MV-4-11 (cell line): ENCODE results near the gene RNF187.
A peak's percentile ranks its signal among the peaks of the same experiment; 100 is the strongest.

Experiments
- DNase-seq: peaks from one replicate; lab custom pipeline; 2025; lab: John Stamatoyannopoulos, UW

Gene RNF187

DNA sequence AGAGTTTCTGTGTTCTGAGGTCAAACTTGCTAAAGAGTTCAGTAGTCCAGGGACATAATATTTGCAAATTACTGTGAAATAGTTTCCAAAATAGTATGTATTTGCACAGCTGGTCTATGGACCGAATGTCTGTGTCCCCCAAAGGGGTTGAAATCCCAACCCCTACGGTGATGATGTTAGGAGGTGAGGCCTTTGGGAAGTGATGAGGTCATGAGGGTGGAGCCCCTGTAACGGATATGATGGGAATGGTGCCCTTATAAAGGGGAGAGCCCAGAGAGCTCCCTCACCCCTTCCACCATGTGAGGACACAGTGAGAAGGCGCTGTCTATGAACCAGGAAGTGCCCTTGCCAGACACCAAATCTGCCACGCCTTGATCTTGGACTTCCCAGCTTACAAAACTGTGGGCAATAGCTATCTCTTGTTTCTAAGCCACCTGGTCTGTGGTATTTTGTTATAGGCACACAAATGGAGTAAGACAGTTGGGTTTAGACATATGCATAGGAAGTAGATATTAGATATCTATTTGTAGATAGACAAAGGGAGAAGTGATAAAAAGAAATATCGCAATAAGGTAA lies 21.7 kb downstream of the RNF187 start:
- DNase-seq: peak; percentile 45

DNA sequence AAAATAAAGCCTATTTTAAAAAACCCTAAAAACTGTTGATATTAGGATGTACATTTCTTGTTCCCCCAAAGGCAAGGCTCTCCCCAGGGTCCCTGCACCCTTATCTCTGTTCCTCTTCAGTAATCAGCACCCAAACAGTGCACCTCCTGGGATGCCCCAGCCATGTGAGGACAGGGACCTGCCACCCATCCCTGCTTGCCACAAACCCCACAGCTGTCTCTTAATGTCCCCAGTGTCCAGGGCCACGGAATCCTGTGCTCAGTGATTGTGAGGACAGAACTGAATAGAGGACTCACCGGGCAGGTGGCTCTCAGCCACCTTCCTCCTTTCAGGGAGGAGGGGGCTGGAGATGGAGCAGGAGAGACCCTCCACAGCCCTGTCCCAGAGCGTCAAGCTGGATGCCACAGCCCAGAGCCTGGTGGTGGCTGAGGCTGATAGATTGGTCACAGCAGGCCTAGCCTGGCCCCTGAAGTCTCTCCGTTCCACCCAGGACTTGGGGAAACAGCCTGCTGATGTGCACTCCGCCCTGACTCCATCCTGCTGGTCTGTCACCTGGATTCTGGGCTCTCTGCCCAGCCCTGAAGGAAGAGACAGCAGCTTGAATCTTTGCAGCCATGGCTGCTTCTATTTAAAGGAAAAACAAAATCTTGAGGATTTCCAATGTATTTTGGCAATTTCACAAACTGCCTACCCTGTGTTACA lies 23.1 kb downstream of the RNF187 start:
- no peak for DNase-seq

DNA sequence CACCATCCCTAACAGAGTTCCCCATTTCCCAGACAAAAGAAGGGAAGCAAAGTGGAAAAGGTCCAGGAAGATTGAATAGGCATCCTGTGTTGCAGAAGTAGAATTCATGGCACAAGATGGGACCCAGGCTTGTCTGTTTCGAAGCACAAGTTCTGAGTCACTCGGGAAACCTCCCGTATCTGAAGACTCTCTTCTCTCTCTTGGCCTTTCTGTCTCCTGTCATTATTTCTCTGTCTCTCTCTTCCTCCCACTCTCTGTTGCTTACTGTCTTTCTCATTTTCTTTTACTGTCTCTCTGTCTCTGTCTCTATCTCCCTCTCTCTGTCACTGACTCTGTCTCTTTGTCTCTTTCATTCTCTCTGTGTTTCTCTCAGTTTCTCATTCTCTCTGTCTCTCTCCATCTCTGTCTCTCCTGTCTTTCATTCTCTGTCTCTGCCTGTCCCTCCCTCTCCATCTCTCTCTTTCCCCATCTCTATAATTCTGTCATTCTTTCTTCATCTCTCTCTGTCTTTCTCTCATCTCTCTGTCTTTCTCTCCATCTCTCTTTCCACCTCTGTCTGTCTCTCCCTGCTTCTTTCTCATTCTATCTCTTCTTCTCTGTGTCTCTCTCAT lies 23.7 kb downstream of the RNF187 start:
- DNase-seq: no peak

DNA sequence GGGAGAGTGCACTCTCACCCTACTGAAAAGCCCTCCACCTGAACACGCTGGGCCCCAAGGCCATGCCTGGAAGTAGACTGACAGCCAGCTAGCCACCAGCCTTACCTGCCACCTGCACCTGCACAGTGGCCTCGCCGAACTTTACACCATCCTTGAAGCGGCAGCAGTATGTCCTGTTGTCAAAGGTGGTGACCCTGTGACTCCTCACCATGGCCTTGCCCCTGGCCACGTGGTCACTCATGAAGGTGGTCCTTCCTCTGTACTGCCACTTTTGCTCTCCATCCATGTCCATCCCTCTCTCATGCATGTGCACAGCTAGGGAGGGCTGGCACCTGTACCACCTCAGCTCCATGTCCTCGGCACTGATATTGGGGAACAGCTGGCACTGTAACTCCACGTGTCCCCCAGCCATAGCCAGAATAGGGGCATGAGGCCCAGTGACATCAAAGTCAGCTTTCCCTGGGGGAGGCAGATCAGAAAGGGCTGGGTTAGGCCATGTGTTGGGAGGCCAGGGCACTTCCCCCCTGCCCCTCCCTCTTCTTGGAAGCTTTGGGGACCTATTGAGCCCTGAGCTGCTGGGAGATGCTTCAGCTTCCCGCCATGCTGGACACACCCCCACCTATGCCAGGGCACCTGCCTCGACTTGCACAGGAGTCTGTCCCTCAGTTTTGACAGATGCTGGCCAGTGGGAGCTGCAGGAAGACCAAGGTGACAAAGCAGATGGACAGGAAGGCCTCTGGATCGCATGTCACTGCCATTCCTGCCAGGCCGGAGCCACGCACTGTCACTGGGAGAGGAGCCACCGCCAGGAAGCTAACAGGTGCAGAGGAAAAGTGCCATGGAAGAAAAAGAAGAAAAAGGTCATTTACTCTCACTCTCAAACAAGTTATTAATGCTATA lies 24.6 kb downstream of the RNF187 start:
- no peak for DNase-seq

DNA sequence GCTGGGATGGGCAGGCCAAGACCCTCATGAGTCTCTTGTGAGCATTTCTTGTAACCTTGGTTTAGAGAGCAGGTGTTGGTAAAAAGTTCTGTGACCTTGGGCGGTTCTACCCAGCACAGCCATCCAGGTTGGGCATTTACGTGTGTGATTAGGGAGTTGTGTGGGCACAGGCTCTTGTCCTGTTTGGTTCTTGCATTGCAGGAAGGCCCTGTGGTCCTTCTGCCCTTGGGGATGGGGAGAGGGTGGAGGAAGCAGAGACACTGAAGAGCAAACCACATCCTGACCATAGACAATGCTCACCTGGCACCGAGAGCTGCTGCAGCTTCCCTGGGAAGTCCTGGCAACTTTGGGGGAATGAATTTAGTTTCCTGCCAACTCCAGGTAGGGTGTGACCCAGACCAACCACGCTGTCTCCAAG lies 25.6 kb downstream of the RNF187 start:
- DNase-seq: no peak

DNA sequence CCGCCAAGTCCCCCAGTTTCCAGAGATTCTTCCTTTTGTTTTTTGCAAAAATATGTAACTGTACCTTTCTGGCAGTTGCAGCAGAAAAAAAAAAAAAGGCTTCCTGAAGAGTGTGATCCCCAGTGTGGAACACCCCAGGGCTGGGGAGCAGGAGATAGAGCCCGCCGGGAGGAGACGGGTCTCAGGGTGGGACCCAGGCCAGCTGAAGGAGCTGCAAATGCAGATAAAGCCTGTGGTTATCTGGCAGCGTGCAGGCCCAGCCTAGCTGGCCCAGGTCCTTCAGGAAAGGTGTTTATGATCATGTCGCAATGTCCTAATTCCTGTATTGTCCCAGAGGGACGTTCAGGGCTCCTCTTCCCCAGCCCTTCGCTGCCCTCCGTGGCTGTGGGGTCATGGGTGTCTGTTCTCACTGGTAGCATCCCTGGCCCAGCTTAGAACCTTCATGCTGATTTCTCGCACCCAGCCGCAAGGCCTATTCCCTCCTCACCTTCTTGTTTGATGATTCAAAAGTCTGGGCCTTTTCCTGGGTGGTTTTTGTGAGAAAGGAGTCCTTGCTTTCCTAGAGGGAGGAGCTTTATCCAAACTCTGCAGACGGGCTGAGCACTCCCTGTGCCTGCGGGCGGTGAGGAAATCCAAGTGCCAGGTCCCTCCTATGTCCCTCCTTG lies 26.2 kb downstream of the RNF187 start:
- no peak for DNase-seq

DNA sequence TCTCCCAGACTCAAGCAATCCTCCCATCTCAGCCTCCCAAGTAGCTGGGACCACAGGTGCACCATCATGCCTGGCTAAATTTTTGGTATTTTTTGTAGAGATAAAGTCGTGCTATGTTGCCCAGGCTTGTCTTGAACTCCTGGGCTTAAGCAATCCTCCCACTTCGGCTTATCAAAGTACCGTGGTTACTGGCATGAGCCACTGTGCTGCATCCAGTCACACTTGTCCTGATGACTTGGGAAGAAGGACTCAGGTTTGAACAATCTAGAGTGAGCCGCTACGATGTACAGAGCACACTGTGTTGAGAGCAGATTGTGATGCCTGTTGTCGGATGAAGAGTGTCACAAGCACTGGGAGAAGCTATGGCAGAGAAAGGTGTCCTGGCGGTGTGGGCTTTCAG lies 27.2 kb downstream of the RNF187 start:
- no peak for DNase-seq

DNA sequence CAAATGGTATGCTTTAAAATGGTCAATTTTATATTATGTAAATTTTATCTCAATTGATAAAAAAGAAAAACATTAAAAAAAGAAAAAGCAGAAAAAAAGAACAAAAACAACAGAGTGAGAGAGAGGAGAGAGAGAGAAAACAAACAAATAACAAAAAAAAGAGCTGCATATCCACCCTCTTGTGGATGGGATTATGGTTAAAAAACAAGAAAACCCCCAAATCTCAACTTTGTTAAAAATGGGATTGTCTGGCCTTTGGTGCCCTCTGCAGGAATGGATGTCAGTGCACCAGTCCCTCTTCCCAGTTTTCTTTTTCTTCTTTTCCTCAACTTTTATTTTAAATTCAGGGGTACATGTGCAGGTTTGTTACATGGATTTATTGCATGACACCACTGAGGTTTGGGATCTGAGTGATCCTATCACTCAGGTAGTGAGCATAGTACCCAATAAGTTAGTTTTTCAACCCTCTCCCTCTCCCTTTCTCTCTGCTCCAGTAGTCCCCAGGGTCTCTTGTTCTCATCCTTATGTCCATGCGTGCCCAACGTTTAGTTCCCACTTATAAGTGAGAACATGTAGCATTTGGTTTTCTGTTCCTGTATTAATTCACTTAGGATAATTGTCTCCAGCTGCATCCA lies 28.1 kb downstream of the RNF187 start:
- peak; percentile 24 for DNase-seq

DNA sequence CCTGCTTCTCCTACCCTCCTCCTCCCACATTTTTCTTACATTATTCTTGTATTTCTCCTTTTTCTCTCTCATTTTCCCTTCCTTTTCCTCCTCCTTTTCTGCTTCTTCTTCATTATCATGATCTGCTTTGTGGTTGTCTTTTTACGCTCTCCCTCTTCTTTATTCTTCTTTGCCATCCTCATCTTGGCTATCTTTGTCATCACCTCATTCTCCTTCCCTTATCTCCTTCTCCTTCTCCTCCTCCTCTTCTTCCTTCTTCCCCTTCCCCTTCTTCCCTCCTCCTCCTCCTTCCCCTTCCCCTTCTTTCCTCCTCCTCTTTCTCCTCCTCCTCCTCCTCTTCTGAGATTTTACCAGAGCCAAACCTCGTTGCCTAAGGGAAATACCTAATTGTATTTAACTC lies 30.5 kb downstream of the RNF187 start:
- DNase-seq: no peak

DNA sequence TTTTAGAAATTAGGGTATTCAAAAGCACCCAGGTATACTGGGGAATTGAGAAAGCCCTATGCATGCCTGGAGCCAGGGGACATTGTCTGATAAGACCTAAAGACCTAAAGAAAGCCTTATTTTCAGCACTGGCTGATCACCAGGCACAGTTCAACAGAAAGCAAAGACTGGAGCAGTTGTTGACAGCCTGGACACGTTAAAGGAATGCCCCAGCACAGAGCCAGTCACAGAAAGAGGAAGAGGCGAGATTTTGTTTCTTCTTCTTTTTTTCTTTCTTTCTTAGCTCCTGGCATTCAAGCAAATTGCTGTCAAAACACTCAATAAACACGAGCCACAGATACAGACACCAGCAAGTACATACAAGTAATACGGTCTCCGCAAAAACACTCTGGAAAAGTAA lies 40.4 kb downstream of the RNF187 start:
- DNase-seq: peak; percentile 53

DNA sequence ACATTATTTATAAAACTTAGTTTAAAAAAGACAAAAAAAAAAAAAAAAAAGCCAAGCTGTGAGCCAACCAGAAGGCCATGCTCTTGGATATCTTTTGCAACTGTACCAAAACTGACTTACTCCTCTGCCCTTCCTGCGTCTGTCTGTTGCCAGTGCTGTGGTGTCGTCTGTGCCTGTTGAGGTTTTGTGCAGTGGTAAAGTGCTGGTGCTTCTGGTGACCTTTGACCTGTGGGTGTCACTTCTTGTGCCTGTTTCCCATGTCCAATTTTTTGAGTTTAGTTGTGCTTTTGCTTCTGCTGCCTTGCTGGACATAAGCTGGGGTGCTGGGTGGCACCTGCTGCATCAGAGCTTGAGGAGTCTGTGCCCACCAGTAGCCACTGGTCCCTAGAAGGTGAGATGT lies 41.4 kb downstream of the RNF187 start:
- DNase-seq: peak; percentile 66

DNA sequence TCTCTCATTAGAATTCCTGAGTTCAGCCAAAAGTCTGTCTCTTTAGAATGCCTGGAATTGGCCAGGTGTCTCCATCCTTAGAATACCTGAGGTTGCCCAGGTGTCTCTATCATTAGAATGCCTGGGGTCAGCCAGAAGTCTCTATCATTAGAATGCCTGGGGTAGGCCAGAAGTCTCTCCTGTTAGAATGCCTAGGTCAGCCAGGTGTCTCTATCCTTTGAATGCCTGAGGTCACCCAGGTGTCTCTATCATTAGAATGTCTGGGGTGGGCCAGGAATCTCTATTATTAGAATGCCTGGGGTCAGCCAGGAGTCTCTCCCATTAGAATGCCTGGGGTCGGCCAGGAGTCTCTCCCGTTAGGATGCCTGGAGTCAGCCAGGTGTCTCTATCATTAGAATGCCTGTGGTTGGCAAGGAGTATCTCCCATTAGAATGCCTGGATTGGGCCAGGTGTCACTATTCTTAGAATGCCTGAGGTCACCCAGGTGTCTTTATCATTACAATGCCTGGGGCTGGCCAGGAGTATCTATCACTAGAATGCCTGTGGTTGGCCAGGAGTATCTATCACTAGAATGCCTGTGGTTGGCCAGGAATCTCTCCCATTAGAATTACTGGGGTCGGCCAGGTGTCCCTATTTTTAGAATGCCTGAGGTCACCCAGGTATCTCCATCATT lies 43.0 kb downstream of the RNF187 start:
- DNase-seq: no peak

DNA sequence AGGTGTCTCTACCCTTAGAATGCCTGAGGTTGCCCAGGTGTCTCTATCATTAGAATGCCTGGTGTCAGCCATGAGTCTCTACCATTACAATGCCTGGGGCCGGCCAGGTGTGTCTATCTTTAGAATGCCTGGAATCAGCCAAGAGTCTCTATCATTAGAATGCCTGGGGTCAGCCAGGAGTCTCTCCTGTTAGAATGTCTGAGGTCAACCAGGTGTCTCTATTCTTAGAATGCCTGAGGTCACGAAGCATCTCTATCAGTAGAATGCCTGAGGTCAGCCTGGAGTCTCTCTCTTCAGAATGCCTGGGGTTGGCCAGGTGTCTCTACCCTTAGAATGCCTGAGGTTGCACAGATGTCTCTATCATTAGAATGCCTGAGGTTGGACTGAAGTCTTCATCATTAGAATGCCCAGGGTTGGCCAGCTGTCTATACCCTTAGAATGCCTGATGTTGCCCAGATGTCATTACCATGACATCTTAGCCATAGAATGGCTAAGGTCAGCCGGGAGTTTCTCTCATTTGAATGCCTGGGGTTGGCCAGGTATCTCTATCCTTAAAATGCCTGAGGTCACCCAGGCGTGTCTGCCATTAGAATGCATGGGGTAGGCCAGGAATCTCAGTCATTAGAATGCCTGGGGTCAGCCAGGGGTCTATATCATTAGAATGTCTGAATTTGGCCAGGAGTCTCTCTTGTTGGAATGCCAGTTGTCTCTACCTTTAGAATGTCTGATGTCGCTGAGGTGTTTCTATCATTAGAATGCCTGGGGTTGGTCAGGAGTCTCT lies 44.0 kb downstream of the RNF187 start:
- no peak for DNase-seq

DNA sequence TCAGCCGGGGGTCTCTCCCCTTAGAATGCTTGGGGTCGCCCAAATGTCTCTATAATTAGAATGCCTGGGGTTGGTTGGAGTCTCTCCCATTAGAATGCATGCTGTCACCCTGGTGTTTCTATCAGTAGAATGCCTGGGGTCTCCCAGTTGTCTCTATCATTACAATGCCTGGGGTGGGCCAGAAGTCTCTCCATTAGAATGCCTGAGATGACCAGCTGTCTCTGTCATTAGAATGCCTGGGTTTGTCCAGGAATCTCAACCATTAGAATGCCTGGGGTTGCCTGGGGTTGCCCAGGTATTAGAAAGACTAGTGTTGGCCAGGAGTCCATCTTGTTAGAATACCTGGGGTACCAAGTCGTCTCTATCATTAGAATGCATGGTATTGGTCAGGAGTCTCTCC lies 51.6 kb downstream of the RNF187 start:
- DNase-seq: no peak

DNA sequence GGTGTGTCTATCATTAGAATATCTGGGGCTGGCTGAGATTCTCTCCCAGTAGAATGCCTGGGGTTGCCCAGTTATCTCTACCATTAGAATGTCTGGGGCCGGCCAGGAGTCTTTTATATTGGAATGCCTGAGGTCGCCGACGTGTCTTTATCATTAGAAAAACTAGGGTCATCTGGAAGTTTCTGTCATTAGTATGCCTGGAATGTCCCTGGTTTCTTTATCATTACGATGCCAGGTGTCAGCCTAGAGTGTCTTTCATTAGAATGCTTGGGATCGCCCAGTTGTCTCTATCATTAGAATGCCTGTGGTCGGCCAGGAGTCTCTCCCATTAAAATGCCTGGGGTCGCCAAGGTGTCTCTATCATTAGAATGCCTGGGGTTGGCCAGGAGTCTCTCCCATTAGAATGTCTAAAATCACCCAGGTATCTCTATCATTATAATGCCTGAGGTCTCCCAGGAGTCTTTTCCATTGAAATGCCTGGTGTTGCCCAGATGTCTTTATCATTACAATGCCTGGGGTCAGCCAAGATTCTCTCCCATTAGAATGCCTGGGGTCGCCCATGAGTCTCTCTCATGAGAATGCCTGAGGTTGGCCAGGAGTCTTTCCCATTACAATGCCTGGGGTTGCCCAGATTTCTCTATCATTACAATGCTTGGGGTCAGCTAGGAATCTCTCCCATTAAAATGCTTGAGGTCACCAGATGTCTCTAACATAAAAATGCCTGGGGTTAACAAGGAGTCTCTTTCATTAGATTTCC lies 53.2 kb downstream of the RNF187 start:
- DNase-seq: no peak

DNA sequence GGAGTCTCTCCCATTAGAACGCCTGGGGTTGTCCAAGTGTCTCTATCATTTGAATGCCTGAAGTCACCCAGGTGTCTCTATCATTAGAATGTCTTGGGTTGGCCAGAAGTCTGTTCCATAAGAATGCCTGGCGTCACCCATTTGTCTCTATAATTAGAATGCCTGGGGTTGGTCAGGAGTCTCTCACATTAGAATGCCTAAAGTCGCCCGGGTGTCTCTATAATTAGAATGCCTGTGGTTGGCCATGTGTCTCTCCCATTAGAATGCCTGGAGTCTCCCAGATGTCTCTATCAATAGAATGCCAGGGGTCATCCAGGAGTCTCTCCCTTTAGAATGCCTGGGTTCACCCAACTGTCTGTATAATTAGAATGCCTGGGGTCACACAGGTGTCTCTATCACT lies 54.5 kb downstream of the RNF187 start:
- DNase-seq: no peak

DNA sequence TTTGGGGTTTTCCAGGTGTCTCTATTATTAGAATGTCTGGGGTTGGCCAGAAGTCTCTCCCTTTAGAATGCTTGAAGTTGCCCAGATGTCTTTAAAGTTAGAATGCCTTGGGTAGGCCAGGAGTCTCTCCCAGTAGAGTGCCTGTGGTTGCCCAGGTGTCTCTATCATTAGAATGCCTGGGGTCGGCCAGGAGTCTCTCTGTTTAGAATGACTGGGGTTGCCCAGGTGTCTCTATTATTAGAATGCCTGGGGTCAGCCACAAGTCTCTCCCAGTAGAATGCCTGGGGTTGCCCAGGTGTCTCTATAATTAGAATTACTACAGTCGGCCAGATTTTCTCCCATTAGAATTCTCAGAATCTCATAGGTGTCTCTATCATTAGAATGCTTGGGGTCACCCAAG lies 55.2 kb downstream of the RNF187 start:
- no peak for DNase-seq

DNA sequence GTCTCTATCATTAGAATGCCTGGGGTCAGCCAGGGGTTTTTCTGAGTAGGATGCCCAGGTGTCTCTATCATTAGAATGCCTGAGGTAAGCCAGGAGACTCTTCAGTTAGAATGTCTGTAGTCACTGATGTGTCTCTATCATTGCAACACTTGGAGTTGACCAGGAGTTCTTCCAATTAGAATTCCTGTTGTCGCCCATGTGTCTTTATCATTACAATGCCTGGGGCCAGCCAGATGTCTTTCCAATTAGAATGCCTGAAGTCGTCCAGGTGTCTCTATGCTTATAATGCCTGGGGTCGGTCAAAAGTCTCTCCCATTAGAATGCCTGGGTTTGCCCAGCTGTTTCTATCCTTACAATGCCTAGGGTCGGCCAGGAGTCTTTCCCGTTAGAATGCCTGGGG lies 55.8 kb downstream of the RNF187 start:
- DNase-seq: no peak

DNA sequence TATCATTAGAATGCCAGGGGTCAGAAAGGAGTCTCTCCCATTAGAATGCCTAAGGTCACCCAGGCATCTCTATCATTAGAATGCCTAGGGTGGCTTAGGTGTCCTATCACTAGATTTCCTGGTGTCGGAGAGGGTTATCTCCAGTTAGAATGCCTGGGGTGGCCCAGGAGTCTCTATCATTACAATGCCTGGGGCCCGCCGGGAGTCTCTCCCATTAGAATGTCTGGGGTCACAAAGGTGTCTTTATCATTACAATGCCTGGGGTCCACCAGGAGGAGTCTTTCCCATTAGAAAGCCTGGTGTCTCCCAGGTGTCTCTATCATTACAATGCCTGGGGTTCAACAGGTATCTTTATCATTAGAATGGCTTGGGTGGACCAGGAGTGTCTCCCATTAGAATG lies 56.2 kb downstream of the RNF187 start:
- DNase-seq: no peak
